Subcutaneous abdominal adipose tissue (tissue), 5 donors: ENCODE results near the gene ROPN1.
A peak's percentile ranks its signal among the peaks of the same experiment; 100 is the strongest.
"Not testable (repeated sequence)": the region's sequence is repeated elsewhere in the genome, so short reads cannot be mapped to it uniquely, and the experiment has no call there.

Source experiments
- H3K27ac ChIP-seq: one replicate; pipeline ENCODE4 v1.7.0; 2013; ENCODE audit warnings: low read depth, mild to moderate bottlenecking, inconsistent platforms, low read length, moderate library complexity
- H3K27me3 ChIP-seq, 5 donors: one replicate each; pipeline ENCODE4 v1.7.0; 2013; ENCODE audit warnings: low read length in 5 of 5, inconsistent platforms in 1 of 5; ENCODE audit not compliant: control insufficient read depth in 5 of 5, insufficient read depth in 4 of 5
- H3K36me3 ChIP-seq, 5 donors: one replicate each; pipeline ENCODE4 v1.7.0; 2013; ENCODE audit warnings: low read length in 5 of 5; ENCODE audit not compliant: control insufficient read depth in 5 of 5, insufficient read depth in 5 of 5
- H3K4me1 ChIP-seq, 5 donors: one replicate each; pipeline ENCODE4 v1.7.0; 2013; ENCODE audit warnings: low read length in 5 of 5, mild to moderate bottlenecking in 3 of 5, moderate library complexity in 1 of 5; ENCODE audit not compliant: control insufficient read depth in 5 of 5, insufficient read depth in 5 of 5
- H3K4me3 ChIP-seq, 5 donors: one replicate each; pipeline ENCODE4 v1.7.0; 2013; ENCODE audit warnings: low read length in 5 of 5, low read depth in 1 of 5
- H3K9ac ChIP-seq, 5 donors: one replicate each; pipeline ENCODE4 v1.7.0; 2013; ENCODE audit warnings: low read length in 5 of 5, mild to moderate bottlenecking in 4 of 5, moderate library complexity in 3 of 5
- H3K9me3 ChIP-seq, 5 donors: one replicate each; pipeline ENCODE4 v1.7.0; 2013; ENCODE audit warnings: low read length in 5 of 5; ENCODE audit not compliant: control insufficient read depth in 5 of 5
- donor health status: healthy.
- donor health status: healthy.
- donor health status: healthy.
- donor health status: healthy.
- donor health status: healthy.

The ROPN1 gene

DNA sequence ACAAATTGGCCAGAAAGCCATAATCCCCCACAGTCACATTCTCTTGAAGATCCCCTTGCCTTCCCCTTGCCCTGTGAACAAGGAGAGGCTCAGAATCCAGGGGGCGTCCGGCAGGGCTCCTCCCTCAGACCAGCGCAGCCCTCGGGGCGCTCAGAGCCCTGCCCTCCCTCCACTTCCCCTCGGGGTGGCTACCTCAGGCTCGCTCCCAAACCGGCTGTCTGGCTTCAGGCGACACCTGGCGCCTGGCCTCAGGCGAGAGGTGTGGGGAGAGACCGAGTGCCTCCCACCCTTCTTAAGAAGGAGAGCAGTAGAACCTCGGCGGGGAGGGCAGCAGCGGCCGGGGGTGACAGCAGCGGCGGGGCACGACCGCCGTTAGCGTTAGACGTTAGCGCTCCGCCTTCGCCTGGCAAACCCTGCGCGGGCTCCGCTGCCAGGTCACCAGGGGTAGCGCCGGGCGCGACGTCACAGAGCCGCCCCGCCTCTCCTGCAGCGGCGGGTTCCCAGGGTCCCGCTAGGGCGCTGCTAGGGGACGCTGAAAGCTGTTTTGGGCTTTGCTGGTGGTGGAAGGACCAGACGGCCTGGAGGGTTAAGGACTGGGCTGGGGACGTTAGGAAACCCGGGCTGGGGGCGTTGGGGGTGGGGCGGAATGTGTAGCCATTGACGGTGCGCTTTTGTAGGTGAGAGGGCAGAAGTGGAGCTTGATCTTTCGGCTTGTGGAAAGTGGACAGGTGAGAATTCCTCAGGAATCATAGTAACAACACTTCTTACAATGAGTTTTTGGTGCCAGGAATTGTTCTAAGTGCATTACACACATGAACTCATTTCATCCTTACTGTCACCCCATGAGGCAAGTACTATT lies at the start of gene ROPN1:
ROPN1 (minus strand) TSS at position 395 of the 859 bp plus-strand sequence. CDS start 11,643 bp downstream, outside the sequence.
- H3K4me3 ChIP-seq, H3K4me1 ChIP-seq, H3K27me3 ChIP-seq, H3K9ac ChIP-seq, H3K36me3 ChIP-seq, H3K27ac ChIP-seq: not testable (repeated sequence)
- peaks cover 4 to 11% (median 5%) of the 10 kb centered on the region in 5 donors for H3K9me3 ChIP-seq

DNA sequence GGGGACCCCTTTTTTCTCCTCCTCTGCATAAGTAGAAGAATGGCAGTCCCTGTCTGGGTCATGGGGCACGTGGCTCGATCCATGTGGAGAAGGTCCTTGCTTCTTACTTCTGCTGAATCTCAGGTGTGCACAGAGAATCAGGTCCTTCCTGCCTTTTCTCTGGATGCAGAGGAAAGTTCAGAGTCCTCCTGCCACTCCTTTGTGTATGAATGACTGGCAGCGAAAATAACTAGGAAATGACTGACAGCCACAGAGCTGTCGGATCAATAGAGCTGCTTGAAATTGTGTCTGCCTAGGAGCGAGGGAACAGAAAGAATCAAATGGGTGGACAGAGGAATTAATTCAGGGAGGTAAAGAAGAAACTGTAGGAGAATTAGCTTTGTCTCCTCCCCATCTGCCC lies 49.6 kb upstream of the ROPN1 start:
- peaks cover 0 to 21% (median 0%) of the 10 kb centered on the region in 5 donors for H3K4me1 ChIP-seq
- H3K27me3 ChIP-seq = no peaks in the 10 kb centered on the region
- no peaks in the 10 kb centered on the region for H3K36me3 ChIP-seq
- H3K4me3 ChIP-seq = no peak overlapping the region
- H3K9ac ChIP-seq = no peak overlapping the region
- peaks cover 0 to 2% (median 0%) of the 10 kb centered on the region in 5 donors for H3K9me3 ChIP-seq
- H3K27ac ChIP-seq = no peak overlapping the region

DNA sequence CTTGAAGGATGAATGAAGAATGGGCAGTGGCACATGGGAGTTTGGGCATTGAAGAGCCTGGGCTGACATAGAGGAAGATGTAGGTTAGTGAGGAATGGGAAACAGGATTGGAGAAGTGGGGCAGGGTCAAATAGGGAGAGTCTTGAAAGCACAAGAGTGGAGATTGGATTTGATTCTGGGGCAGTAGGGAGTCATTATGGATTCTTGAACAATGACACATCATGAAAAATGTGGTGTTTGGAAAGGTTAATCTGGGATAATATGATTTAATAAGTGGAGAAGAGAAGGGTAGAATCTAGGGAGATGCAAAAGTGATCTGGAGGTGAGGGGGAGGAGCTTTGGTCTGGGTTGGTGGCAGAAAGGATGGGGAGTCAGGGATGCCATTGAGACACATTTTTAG lies 45.4 kb upstream of the ROPN1 start:
- Histone ChIP-seq H3K9me3 (peaks cover 0 to 2% (median 0%) of the 10 kb centered on the region in 5 donors), H3K27me3 (peaks cover 0 to 4% (median 0%) of the 10 kb centered on the region in 5 donors), H3K36me3 (no peaks in the 10 kb centered on the region), H3K4me1 (peaks cover 2 to 32% (median 26%) of the 10 kb centered on the region in 5 donors), H3K27ac (no peak overlapping the region), H3K9ac (no peak overlapping the region), H3K4me3 (no peak overlapping the region)

DNA sequence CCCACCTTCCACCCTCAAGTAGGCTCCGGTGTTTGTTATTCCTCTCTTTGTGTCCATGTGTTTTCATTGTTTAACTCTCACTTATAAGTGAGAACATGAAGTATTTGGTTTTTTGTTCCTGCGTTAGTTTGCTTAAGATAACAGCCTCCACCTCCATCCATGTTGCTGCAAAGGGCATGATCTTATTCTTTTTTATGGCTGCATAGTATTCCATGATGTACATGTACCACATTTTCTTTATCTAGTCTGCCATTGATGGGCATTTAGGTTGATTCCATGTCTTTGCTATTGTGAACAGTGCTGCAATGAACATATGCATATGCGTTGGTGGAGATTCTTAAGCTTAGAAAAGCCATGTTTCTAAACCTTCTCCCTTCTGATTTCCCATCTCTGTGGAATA lies 44.3 kb upstream of the ROPN1 start:
- not testable (repeated sequence) for H3K27ac ChIP-seq, H3K27me3 ChIP-seq
- peaks cover 2 to 34% (median 32%) of the 10 kb centered on the region in 5 donors for H3K4me1 ChIP-seq

DNA sequence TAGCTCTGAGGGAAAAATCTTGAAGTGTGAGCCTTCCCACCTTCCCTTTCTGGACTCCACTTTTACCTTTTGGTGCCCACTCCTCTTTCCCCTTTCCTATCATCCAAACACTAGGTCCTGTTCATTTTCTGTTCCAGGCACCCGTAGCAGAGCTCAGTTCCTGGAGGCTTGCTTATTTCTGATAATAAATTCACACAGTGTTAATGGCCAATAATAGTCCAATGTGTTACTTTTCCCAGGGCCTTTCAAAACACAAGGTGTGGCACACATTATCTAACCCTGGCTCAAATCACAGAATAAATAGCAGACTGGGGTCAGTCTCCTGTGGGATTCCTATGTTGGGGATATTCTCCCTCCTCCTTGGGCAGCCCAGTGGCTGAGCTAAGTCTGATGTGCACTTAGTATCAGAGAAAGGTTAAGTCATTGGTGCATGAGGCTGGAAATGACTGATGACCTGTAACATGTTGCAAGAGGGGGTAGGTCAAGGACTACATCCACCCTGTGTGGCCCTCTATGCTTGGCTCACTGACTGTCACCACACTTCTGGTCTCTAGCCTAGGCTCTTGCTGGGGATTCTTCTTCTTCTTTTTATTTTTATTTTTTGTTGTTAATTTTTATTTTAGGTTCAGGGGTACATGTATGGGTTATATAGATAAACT lies 43.7 kb upstream of the ROPN1 start:
- peak overlapping the region in 3 of 5 donors; percentile 73 to 90 (median 78) for H3K4me3 ChIP-seq
- peak overlapping the region in 1 of 5 donors; percentile 6 for H3K9ac ChIP-seq
- H3K27ac ChIP-seq = no peak overlapping the region
- H3K4me1 ChIP-seq = peaks cover 2 to 34% (median 26%) of the 10 kb centered on the region in 5 donors
- peaks cover 0 to 2% (median 0%) of the 10 kb centered on the region in 5 donors for H3K9me3 ChIP-seq
- no peaks in the 10 kb centered on the region for H3K36me3 ChIP-seq
- peaks cover 0 to 4% (median 0%) of the 10 kb centered on the region in 5 donors for H3K27me3 ChIP-seq

More for the DNA sequence above, 44.3 kb upstream of the ROPN1 start:
- not testable (repeated sequence) for H3K9me3 ChIP-seq, H3K9ac ChIP-seq, H3K4me3 ChIP-seq, H3K36me3 ChIP-seq

DNA sequence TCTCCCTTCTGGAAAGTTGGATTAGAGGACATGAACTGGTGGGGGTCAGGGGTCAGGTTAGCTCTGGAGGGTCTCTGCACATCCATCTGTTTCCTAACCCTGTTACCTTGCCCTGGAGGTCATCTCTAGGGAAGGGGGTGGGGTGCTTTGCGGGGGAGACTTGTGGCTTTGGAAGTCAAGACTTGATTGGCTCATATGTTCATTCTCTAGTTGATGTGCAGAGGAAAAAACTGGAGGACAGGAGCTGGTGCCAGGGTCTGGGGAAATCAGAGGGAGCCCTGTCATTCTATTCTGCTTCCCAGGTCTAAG lies 42.9 kb upstream of the ROPN1 start:
- peaks cover 2 to 34% (median 24%) of the 10 kb centered on the region in 5 donors for H3K4me1 ChIP-seq
- peak overlapping the region; percentile 73 to 90 (median 78) for H3K4me3 ChIP-seq
- H3K9me3 ChIP-seq = peaks cover 0 to 2% (median 0%) of the 10 kb centered on the region in 5 donors
- peak overlapping the region; percentile 18 for H3K27ac ChIP-seq
- peaks cover 0 to 4% (median 0%) of the 10 kb centered on the region in 5 donors for H3K27me3 ChIP-seq
- H3K9ac ChIP-seq = peak overlapping the region in 3 of 5 donors; percentile 68 to 83 (median 82)
- H3K36me3 ChIP-seq = no peaks in the 10 kb centered on the region

DNA sequence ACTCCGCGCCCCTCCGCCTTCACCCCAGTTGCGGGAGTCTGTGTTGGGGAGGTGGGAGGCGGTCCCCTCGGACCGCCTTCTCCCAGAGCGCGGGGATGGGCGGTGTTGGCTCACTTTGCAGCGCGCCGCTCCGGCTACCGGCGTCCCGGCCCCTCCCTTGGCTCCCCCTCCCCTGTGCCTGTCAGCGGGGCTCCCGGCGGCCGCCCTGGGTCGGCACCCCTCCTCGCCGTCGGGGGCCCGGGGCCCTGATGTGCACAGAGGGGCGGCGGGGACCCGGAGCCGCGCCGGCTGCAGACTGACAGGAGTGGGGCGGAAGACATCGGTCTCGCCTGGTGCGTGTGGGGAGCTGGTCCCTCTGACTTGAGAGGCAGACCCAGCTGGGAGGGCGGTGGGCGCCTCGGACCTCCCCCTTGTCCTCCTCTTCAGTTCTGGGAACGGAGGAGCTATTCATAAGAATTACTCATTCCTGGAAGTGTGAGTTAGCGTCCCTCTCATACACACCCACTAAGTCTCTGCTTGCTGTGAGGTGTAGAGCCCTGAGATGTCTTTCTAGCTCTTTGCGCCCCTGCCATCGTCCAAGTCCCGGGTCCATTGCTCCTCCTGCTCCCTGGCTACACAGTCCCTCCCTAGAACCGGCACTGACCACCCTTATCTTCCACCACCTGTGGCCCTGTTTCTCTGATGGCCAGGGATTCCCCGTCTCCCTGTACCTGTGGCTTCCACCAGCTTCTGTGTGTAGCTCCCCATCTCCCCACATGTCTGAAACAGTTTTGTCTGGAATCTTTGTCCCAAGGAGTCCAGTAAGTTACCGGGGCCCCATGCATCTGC lies 42.3 kb upstream of the ROPN1 start:
- Histone ChIP-seq H3K36me3 (no peaks in the 10 kb centered on the region), H3K4me1 (peaks cover 2 to 34% (median 24%) of the 10 kb centered on the region in 5 donors), H3K9me3 (peaks cover 0 to 2% (median 0%) of the 10 kb centered on the region in 5 donors), H3K4me3 (peak overlapping the region; percentile 73 to 90 (median 78)), H3K27ac (peak overlapping the region; percentile 18), H3K27me3 (peaks cover 0 to 4% (median 0%) of the 10 kb centered on the region in 5 donors), H3K9ac (peak overlapping the region in 4 of 5 donors; percentile 66 to 83 (median 75))

DNA sequence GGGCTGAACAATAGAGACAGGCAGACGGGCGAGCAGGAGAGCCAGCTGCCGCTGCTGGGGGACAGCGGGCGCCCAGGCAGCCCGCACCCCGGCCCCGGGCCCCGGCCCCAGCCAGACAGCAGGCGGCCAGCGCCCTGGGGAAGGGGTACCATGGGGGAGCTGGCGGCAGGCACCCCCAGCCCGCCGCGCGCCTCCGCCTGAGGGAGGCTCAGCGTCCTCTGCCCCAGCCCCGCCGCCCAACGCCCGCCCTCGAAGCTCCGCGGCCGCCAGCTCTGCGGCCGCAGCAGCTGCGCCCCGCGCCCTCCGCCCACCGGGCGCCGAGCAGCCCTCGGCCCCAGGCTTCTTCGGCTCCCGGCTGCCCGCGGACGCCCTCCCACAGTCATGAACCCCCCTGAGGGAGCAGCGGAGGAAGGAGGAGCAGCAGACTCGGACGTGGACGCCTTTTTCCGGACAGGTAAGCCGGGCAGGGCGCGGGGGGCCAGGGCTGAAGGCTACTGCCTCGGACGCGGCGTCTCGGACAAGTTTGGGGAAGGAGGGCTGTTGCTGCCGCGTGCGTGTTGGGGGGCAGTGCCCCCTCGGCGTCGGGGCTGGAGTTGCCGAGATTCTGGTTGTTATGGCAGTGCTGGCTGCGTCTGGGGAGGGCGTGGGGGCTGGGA lies 41.6 kb upstream of the ROPN1 start, which contains the start of gene KALRN:
KALRN (plus strand) TSS at position 10 of the 656 bp plus-strand sequence.
- no peaks in the 10 kb centered on the region for H3K36me3 ChIP-seq
- peak within 1 kb of the TSS; percentile 82 for H3K27ac ChIP-seq
- H3K4me3 ChIP-seq = peak within 1 kb of the TSS; percentile 73 to 91 (median 81)
- peaks cover 0 to 2% (median 0%) of the 10 kb centered on the region in 5 donors for H3K9me3 ChIP-seq
- peak within 1 kb of the TSS; percentile 56 to 83 (median 68) for H3K9ac ChIP-seq
- peaks cover 0 to 4% (median 0%) of the 10 kb centered on the region in 5 donors for H3K27me3 ChIP-seq
- H3K4me1 ChIP-seq = peaks cover 2 to 34% (median 24%) of the 10 kb centered on the region in 5 donors

DNA sequence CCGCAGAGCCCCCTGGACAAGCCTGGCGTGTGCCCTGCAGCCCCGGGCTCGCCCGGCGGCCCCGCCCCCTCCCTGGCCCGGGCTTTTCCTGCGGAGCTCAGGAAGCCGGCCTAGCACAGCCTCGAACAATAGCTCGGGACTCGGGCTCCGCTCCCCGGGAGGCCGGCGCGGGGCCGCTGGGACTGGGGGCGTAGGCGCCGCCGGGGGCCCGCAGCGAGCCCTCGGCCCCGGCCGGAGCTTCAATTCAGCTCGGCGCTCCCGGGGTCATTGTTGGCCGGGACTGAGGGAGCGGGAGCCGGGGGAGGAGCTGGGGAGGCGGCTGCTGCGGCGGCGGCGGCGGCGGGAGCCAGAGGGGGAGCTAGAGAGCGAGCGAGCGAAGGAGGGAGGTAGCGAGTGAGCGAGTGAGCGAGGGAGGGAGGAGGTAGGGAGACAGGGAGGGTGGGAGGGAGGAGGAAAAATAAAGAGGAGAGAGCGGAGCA lies 41.0 kb upstream of the ROPN1 start:
- Histone ChIP-seq H3K9ac (peak overlapping the region; percentile 56 to 80 (median 66)), H3K27me3 (peaks cover 0 to 4% (median 0%) of the 10 kb centered on the region in 5 donors), H3K4me1 (peaks cover 2 to 34% (median 24%) of the 10 kb centered on the region in 5 donors), H3K27ac (peak overlapping the region; percentile 82), H3K4me3 (peak overlapping the region in 4 of 5 donors; percentile 73 to 91 (median 84)), H3K36me3 (no peaks in the 10 kb centered on the region), H3K9me3 (no peaks in the 10 kb centered on the region)
